Tongue (tissue), 2 donors: Measurements from ENCODE around the gene PODNL1. TPM values are rescaled to one million over a fixed set of nuclear protein-coding genes. Genes with fewer than 3 reads are reported as not detected.

Experiments
- DNase-seq: peaks from one replicate; pipeline ENCODE4 v3.0.0-alpha.2; 2015
- total RNA-seq: library from RNA; depleted of rRNA; stranded (reverse); fragments of >200 nt; gene quantifications from one replicate; pipeline ENCODE4 v1.2.3, GENCODE V29; 2014

PODNL1 gene, protein sequence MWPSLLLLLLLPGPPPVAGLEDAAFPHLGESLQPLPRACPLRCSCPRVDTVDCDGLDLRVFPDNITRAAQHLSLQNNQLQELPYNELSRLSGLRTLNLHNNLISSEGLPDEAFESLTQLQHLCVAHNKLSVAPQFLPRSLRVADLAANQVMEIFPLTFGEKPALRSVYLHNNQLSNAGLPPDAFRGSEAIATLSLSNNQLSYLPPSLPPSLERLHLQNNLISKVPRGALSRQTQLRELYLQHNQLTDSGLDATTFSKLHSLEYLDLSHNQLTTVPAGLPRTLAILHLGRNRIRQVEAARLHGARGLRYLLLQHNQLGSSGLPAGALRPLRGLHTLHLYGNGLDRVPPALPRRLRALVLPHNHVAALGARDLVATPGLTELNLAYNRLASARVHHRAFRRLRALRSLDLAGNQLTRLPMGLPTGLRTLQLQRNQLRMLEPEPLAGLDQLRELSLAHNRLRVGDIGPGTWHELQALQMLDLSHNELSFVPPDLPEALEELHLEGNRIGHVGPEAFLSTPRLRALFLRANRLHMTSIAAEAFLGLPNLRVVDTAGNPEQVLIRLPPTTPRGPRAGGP
- 1.5 TPM for total RNA-seq

DNA sequence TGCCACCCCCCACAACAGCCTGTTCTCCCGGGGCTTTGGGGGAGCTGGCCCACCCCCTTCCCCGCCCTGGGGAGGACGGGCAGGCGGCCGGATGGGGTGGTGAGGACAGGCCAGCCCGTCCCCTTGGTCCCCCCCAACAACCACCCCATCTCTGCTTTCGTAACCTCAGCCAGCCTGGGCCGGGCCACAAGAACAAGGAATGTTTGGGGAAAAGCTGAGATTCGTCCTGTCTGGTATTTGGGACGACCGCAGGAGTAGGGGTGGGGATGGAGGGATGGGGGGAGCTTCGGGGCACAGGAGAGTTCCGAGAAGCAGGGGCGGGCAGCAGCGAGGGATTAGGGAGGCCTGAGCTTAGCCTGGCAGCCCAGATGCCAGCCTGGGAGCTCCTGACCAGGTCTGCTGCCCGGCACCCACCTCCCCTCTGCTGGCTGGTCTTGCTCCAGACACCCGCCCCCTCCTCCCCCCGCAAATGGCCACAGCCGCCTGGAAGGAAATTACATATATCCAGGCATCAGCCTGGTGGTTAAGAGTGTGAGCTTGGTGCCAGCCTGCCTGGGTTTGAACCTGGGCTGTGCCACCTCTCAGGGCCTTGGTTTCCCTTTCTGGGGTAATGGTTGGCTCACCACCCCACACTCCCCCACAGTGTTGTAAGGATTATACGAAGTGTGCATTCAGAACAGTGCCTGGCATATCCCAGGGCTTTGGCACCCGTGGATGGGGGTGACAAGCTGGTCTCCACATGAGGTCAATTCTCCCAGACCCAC lies at the start of gene PODNL1:
TSS of gene PODNL1 (minus strand) at position 117 of the 764 bp plus-strand sequence. CDS start 236 bp downstream, outside the sequence.
- DNase-seq, result peak; percentile 47

DNA sequence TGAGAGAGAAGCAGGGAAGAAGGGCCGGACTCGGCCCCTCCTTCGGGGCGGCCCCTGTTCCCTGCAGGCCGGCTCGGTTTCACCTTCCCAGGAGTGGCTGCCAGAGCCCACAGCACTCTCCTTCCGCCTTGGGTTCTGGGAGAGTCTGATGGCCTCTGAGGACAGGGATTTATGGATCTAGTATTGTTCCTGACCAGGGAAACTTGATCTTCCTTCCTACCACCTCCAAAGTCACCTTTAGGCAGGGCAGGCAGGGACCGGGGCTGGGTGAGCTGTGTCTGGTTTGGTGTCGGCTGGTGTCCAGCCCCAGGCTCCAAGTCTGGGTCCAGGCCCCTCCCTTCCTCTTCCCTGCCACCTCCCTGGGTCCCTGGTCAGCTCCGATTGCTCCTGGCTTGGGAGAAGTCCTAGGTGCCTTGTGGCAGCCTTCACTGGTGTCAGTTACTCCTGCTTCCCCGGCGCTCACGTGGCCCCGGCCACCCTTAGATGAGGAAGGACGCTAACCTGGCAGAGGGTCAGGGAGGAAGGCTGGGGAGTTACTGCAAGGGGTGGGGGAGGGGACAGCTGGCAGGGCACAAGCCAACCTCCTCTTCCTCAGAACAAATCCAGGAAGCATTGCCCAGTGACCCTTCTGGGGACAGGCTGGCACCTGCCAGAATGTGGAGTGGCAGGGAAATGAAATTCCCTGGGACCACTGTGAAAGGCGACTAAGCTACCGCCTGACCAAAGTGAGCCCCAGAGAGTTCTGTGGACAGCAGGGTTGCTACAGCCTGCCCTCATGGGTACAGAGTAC lies 49.1 kb upstream of the PODNL1 start:
- no peak for DNase-seq

DNA sequence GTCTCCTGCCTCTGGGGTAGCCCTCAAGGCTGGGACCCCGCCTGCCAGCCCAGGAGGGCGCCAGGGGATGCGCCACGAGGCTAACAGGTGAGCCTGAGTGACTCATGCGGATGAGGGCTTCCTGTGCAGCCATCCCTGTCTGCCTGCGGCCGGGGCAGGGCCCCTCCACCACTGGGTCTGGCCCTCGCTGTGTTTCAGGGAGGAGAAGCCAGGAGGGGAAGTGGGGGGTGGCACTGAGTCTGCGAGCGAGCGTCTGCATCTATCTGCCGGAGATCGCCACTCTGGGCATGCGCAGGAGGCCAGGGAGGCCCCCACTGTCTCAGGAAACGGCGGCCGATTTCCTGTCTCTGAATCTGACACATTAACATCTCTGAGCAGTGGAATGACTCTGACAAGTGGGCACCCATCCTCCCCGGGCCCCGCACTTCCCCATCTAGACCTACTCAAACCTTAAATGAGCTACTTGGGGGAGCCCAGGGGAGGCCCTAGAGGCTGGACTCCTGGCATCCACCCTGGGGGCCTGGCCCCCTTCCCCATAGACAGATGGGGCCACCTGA lies 48.2 kb upstream of the PODNL1 start:
- peak; percentile 81 for DNase-seq

DNA sequence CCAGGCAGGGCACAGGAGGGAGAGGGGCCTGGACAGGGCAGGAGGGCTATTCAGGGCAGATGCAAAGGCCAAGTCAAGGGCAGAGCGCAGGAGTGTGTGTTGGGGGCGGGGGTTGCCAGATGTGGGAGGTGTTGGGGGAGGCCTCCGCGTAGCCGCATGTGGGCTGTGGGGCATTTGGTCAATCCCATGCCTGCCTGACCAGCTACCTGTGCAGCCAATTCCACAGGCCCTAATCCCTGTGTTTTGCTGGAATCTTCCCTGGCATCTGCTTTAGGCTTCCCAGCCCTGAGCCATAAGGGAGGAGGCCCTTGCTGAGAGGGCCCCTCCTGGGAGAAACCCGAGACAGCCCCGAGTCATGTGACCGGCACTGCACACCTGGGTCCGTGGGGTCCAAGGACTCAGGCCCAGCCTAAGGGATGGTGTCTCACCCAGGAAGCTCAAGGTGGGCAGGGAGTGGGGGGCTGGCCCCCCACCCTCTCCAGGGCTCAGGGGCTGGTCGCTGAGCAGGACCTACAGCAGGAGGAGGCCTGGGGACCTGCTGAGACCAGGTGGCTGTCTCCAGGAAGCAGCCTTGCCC lies 47.6 kb upstream of the PODNL1 start:
- no peak for DNase-seq

DNA sequence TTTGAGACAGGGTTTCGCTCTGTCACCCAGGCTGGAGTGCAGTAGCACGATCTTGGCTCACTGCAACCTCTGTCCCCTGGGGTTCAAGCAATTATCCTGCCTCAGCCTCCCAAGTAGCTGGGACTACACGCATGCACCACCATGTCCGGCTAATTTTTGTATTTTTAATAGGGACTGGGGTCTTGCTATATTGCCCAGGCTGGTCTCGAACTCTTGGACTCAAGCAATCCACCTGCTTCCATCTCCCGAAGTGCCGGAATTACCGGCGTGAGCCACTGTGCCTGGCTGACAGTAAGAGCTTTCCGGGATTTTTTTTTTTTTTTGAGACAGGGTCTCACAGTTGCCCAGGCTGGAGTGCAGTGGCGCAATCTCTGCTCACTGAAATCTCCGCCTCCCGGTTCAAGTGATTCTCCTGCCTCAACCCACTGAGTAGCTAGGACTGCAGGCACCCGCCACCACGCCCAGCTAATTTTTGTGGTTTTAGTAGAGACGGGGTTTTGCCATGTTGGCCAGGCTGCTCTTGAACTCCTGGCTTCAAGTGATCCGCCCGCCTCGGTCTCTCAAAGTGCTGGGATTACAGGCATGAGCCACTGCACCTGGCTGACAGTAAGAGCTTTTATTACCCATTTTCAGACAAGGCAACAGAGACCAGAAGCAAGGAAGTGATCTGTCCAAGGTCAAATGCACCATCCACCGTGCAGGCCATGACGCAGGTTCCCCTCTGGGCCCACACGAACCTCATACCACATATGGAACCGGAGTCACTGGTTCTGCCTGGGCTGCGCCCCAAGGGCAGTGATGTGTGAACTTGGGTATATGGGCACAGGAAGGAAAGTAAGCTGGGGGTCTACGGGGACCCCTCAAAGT lies 46.9 kb upstream of the PODNL1 start:
- DNase-seq, result no peak

DNA sequence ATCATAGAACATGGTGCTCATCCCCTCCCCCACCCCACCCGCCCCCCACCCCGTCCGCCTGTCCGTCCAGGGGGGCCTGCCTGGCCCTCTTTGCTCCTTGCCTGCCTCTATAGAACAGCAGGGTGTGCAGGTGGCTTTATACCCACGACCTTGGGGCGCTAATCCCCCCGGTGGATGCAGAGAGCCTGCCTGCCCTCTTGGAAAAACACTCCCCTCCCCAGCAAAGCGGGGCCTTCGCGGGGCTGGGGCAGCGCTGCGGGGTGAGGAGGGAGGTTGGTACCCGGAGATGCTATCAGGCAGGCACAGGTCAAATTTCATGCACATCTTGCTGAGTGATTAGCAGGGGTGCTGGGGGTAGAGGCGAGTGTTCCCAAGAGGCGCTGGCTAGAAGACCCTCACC lies 46.0 kb upstream of the PODNL1 start:
- no peak for DNase-seq

DNA sequence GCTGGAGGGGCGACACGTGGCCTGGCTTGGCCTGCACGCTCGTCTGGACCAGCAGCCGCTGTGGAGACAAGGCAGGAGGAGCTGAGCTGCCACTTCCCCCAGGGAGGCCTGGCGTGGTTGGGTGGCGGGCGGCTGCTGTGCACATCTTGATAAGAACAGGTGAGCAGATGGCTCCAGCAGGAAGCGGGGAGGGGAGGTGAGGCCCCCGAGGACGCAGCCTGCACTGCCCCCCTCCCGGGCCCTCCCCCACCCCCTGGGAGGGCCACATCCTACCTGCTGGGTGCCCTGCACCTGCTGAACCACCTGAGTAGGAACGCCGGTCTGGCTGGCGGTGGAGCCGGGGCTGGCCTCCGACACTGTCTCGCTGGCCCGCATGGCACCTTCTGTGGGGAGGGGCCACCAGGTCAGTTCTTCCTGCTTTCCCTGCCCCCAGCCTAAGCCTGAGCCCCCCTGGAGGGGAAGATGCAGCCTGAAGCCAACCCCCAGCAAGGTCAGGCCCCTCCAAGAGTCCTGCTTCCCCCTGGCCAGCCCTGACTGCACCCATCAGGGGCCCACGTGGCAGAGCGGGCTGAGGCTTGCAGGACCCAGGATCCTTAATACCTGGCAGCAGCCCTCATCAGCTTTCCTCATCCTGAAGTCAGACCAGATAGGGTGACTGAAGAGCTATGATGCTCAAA lies 45.1 kb upstream of the PODNL1 start:
- no peak for DNase-seq

DNA sequence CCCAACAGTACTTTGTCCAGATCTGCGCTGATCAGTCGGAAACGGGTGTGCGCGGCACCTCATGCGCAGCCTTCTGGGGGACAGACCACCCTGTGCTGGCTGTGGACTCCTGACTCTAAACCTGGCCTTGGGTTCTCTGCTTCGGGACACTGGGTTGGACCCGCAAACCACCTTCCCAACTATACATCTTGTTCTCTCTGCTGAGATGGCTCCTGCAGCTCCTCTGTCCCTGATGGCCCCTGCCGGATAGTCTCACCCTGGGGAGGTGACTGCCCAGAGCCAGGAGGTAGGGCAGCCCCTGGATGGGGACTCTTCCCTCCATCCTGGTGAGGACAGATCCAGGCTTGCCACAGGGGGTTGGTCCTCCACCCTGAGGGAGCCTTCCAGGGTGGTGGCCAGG lies 44.6 kb upstream of the PODNL1 start:
- DNase-seq, result no peak

DNA sequence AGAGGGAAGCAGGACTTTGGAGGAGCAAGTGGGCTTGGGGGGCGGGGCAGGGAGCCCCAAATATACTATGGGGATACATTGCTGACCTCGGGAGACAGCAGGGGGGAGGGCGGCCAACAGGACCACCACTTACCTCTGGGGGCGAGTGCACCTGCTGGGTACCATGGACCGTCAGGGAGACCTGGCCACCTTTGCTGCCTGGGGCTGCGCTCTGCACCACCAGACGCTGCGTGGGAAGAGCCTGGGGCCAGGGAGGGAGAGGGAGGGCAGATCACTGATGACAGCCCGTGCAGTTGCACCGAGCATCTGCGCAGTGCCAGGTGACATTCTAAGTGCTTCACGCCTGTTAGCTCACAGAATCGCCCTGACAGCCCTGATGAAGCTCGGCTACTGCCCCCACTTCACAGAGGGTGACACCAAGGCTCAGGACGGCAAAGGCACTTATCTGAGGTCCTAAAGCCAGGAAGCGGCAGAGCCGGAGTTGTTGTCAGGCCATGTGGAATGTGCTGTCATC lies 43.8 kb upstream of the PODNL1 start:
- no peak for DNase-seq

DNA sequence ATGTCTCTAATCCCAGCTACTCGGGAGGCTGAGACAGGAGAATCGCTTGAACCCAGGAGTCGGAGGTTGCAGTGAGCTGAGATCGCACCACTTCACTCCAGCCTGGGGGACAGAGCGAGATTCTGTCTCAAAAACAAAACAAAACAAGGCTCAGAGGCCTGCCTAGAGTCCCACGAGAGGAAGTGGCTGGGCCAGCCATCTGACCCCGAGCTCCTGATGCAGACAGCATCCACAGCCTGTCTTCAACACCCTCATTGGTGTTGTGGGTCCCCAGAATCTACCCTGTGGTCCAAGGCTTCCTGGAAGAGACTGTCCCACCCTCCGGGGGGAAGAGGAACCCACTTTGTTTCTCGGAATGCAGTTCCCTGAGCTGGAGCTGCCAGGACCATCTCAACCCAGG lies 43.2 kb upstream of the PODNL1 start:
- DNase-seq, result no peak

DNA sequence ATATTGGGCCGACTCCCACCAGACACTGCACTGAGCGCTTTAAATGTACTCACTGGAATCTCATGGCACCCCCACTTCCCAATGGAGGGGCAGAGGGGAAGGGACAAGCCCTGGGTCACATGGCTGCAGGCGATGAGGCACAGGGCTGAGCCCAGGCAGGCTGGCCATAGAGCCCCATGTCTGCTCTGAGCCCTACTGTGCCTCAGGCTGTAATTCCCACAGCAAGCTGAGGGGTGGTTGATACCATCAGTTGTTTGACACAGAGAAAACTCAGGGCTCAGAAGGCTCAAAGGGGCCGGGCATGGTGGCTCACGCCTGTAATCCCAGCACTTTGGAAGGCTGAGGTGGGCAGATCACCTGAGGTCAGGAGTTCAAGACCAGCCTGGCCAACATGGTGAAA lies 42.8 kb upstream of the PODNL1 start:
- no peak for DNase-seq

DNA sequence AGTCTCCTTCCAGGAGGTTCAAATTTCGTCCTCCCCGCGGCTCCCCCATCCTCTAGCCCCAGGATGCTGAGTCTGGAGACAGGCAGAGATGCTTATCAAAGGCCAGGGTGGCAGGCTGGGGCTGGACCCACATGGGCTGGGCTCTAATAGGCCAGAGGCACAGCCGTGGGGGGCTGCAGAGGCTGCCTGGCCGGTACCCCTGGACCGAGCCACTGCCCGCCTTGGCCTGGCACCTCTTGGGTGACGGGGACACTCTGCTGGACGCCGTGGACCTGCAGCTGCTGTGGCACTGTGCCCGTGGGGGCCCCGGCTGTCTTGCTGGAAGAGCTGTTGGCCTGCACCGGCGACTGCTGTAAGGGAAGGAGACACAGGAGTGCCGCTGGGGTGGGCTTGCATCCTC lies 42.1 kb upstream of the PODNL1 start:
- DNase-seq, result no peak

DNA sequence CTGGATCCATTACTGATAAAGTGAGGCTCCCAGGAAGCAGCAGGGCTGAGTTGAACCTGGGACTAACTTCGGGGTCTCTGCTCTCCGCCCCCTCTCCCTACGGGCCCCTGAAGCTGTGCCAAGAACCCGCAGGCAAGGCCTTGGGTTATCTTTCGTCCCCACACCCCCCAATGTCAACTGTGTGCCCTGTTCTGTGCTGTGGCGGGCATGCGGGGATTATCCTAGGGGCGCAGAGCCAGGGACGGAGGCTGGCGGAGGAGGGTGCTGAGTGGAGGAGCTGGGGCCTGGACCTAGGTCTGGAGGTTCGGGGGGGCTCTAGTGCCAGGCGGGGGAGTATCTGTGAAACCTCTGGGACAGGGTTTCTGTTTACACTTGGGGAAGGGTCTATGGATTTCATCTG lies 41.5 kb upstream of the PODNL1 start:
- DNase-seq, result no peak

DNA sequence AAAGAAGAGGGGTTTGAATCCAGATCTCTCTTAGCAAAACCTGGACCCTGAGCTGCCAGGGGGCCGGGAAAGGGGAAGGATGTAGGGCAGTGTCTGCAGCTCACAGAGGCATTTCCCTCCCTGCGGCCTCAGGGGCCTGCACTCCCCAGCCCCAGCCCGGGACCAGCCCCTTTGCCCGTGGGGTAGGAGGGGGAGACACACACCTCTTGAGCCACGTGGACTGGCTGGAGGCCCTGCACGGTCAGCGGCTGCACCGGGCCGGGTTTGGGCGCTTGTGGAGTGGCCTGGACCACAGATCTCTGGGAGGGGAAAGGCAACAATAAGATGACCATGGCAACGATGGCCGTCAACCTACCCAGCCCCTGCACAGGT lies 41.0 kb upstream of the PODNL1 start:
- peak; percentile 79 for DNase-seq

DNA sequence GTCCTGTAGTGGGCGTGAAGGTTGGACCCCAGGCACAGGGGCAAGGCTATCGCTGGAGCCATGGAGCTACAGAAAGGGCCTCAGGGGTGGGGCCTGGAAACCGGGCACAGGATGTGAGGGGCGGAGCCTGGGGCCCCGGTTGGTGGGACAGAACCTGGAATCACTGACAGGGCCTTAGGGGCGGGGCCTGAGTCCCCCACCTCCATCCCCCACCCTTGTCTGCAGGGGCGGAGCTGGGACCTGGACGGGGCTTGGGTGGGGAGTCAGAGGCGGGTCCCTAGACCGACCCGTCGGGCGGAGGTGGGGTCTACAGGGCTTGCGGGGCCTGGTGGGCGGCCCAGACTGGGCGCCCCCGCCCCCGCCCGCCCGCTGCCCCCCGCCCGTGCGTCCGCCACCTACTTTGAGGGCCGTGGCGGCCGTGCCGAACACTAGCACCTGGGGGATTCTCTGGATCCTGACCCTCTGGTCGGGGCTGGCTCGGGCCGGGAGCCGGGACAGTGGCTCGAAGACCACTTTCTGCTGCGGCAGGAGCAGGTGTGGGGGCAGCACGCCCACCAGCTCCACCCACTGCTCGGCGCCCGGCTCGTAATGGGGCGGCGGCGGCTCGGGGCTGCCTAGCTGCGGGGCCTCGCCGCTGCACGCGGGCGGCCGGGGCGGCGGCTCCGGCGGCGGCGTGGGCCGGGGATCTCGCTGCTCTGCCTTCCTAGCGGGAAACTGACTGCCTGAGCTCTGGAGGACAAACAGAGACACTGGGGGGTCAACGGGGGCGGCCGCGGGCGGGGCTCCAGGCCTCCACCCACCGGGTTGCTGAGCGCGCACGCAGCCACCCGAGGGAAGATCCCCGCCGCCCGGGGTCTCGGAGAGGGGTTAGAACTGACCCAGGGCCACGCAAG lies 40.4 kb upstream of the PODNL1 start:
- DNase-seq, result peak; percentile 94

DNA sequence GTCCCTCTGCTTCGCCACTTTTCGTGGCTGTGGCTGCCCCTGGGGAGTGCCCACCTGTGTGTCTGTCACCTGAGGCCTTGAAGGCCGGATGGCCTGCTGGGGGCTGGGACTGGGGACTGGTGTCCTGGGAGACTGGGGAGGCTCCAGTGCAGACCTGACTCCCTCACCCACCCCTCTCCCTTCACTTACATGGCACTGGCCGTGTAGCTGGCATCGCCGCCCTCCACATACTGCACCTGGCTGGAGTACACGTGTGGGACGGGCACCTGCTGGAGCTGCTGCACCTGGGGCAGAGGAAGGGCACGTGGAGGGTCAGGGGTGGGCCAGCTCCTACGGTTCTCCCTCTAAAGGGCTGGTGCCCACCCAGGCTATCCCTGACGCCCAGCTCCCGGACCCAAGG lies 39.6 kb upstream of the PODNL1 start:
- DNase-seq, result no peak

DNA sequence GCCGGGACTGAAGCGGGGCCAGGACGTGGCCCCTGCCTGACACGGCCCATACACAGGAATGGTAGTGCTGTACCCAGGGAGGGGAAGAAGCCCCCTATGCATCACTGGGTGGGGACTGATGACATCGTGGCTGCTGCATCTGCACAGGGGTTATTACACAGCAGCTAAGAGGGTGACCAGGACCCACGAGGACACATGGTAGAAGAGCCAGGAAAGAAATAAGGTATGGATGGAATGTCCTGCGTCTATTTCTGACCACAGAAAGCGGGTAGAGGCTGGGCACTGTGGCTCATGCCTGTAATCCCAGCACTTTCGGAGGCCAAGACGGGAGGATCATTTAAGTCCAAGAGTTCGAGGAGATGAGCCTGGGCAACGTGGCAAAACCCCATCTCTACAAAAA lies 38.2 kb upstream of the PODNL1 start:
- DNase-seq, result no peak

DNA sequence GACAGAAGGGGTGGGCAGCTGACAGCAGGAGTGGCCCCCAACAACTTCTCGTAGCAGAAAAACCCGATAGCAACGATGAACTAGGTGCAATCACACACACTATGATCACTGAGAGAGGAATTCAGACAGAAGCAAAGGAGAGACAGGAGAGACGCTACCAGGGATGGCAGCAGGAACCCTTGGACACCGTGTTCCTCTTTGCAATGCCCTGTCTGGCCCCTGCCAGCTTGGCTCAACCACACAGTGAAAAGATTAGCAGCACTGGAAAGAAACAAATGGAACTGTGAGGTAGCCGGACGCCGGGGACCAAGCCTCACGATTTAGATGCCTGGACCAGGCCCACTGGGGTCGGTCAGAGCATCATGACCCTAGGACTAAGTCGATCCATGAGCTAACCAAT lies 37.7 kb upstream of the PODNL1 start:
- no peak for DNase-seq

DNA sequence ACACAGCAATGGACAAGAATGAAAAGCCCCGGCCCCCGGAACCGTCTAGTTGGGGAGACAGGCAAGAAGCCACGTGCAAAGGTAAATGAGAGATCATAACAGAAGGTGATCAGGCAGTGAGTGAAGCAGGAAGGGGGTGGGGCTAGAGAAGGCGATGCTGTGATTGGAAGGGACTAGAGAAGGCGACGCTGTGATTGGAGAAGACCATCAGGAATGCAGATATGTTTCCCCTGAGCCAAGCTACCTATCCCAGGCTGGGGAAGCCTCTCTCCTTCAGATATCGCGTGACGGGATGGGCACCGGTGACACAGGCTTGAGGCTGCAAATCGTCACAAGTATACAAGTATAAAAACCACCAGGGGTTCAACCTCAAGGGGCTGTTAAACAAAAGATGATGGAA lies 35.9 kb upstream of the PODNL1 start:
- DNase-seq, result peak; percentile 51
